ENCODE data around the gene CAPN2. TPM values are rescaled to one million over a fixed set of nuclear protein-coding genes. Genes with fewer than 3 reads are reported as not detected.

CAPN2 gene
- total RNA-seq, 1 donor from 2014 or later: 353 TPM

GRCh38 chr1:223780949-223781348 lies 68.6 kb downstream of the CAPN2 start:
- no peak for FAIRE-seq
- no peak overlapping the region for H3K4me3 ChIP-seq (ENCODE audit: low read depth, low read length)
- H3K27me3 ChIP-seq (ENCODE audit: control insufficient read depth, insufficient read depth, low read length): no peaks in the 10 kb centered on the region
- peaks cover 3% of the 10 kb centered on the region for H3K36me3 ChIP-seq (ENCODE audit: control insufficient read depth, insufficient read depth, low read length)
- TF ChIP-seq CTCF (IDR thresholded peaks at IDR 0.05; ENCODE audit: insufficient read depth, low read length, severe bottlenecking): no peak
- DNase-seq (ENCODE audit: low read depth): no peak

GRCh38 chr1:223783676-223784075 lies 71.3 kb downstream of the CAPN2 start:
- H3K4me3 ChIP-seq (ENCODE audit: low read depth, low read length): no peak overlapping the region
- DNase-seq (ENCODE audit: low read depth) (no peak), FAIRE-seq (no peak)
- no peak for TF ChIP-seq CTCF (IDR thresholded peaks at IDR 0.05; ENCODE audit: insufficient read depth, low read length, severe bottlenecking)
- H3K27me3 ChIP-seq (ENCODE audit: control insufficient read depth, insufficient read depth, low read length): no peaks in the 10 kb centered on the region
- peaks cover 3% of the 10 kb centered on the region for H3K36me3 ChIP-seq (ENCODE audit: control insufficient read depth, insufficient read depth, low read length)

- TF ChIP-seq CTCF (IDR thresholded peaks at IDR 0.05; ENCODE audit: insufficient read depth, low read length, severe bottlenecking): no peak
Observed at GRCh38 chr1:223784541-223784940, 72.2 kb downstream of the CAPN2 start.

GRCh38 chr1:223785808-223786207 lies 73.5 kb downstream of the CAPN2 start:
- FAIRE-seq (no peak), DNase-seq (ENCODE audit: low read depth) (no peak)
- no peak for TF ChIP-seq CTCF (IDR thresholded peaks at IDR 0.05; ENCODE audit: insufficient read depth, low read length, severe bottlenecking)
- Histone ChIP-seq H3K36me3 (ENCODE audit: control insufficient read depth, insufficient read depth, low read length) (peaks cover 2% of the 10 kb centered on the region), H3K4me3 (ENCODE audit: low read depth, low read length) (no peak overlapping the region), H3K27me3 (ENCODE audit: control insufficient read depth, insufficient read depth, low read length) (no peaks in the 10 kb centered on the region)

More at GRCh38 chr1:223784541-223784940, 72.2 kb downstream of the CAPN2 start:
- Histone ChIP-seq H3K27me3 (ENCODE audit: control insufficient read depth, insufficient read depth, low read length) (no peaks in the 10 kb centered on the region), H3K36me3 (ENCODE audit: control insufficient read depth, insufficient read depth, low read length) (peaks cover 3% of the 10 kb centered on the region), H3K4me3 (ENCODE audit: low read depth, low read length) (no peak overlapping the region)
- no peak for FAIRE-seq
- no peak for DNase-seq (ENCODE audit: low read depth)

GRCh38 chr1:223788746-223789415 lies 76.5 kb downstream of the CAPN2 start:
- no peak for FAIRE-seq
- H3K36me3 ChIP-seq (ENCODE audit: control insufficient read depth, insufficient read depth, low read length): no peaks in the 10 kb centered on the region

More at GRCh38 chr1:223788746-223789415, 76.5 kb downstream of the CAPN2 start:
- Histone ChIP-seq H3K4me3 (ENCODE audit: low read depth, low read length) (no peak overlapping the region), H3K27me3 (ENCODE audit: control insufficient read depth, insufficient read depth, low read length) (no peaks in the 10 kb centered on the region)
- DNase-seq (ENCODE audit: low read depth): no peak
- no peak for TF ChIP-seq CTCF (IDR thresholded peaks at IDR 0.05; ENCODE audit: insufficient read depth, low read length, severe bottlenecking)
